Chondrocyte (in vitro differentiated cells): Measurements from ENCODE around the gene SIDT2. TPM values are rescaled to one million over a fixed set of nuclear protein-coding genes. Genes with fewer than 3 reads are reported as not detected.
A peak's percentile ranks its signal among the peaks of the same experiment; 100 is the strongest.
"Not testable (repeated sequence)": the region's sequence is repeated elsewhere in the genome, so short reads cannot be mapped to it uniquely, and the experiment has no call there.

Experiments used
- DNase-seq: peaks from one replicate; pipeline ENCODE4 v3.0.0; 2021; ENCODE audit warnings: mixed read lengths, low spot score
- H3K27ac Mint-ChIP-seq: one replicate; pipeline ENCODE4 v1.8.0; 2021; ENCODE audit warnings: mild to moderate bottlenecking, moderate library complexity, mixed read lengths; ENCODE audit not compliant: unreplicated experiment
- H3K27me3 Mint-ChIP-seq: 2 replicates; pipeline ENCODE4 v1.8.0; 2021; ENCODE audit warnings: low read depth, mixed read lengths
- H3K36me3 Mint-ChIP-seq: 2 replicates; pipeline ENCODE4 v1.8.0; 2021; ENCODE audit warnings: low read depth, mixed read lengths
- H3K4me1 Mint-ChIP-seq: 2 replicates; pipeline ENCODE4 v1.8.0; 2021; ENCODE audit warnings: low read depth, mild to moderate bottlenecking, mixed read lengths
- H3K4me3 Mint-ChIP-seq: one replicate; pipeline ENCODE4 v1.8.0; 2021; ENCODE audit warnings: mild to moderate bottlenecking, moderate library complexity, mixed read lengths; ENCODE audit not compliant: unreplicated experiment
- H3K9me3 Mint-ChIP-seq: 2 replicates; pipeline ENCODE4 v1.8.0; 2021; ENCODE audit warnings: low read depth, mixed read lengths
- CTCF ChIP-seq: fragments of 200-600 bp; sonication (generic); IDR thresholded peaks from 2 replicates; pipeline ENCODE4 v1.5.0; 2021; ENCODE audit warnings: antibody characterized with exemption, mild to moderate bottlenecking, moderate library complexity
- total RNA-seq: library from RNA; stranded (reverse); gene quantifications from 3 replicates; pipeline ENCODE4 v1.2.1, GENCODE V29; 2021

SIDT2 gene
- total RNA-seq, 1 donor from 2014 or later: 38.8 TPM

GRCh38 chr11:117203069-117203407, 24.5 kb downstream of the SIDT2 start:
- Mint-ChIP-seq H3K9me3 (no peaks in the 10 kb centered on the region), H3K4me3 (peak overlapping the region; percentile 93), H3K36me3 (peaks cover 49% of the 10 kb centered on the region), H3K4me1 (peaks cover 67% of the 10 kb centered on the region), H3K27me3 (no peaks in the 10 kb centered on the region), H3K27ac (peak overlapping the region; percentile 95)
- no peak for DNase-seq
- no peak for TF ChIP-seq CTCF

GRCh38 chr11:117204283-117205080, 25.9 kb downstream of the SIDT2 start:
- Mint-ChIP-seq H3K27me3 (no peaks in the 10 kb centered on the region), H3K9me3 (no peaks in the 10 kb centered on the region), H3K36me3 (peaks cover 46% of the 10 kb centered on the region), H3K27ac (peak overlapping the region; percentile 95), H3K4me3 (peak overlapping the region; percentile 93), H3K4me1 (peaks cover 56% of the 10 kb centered on the region)
- no peak for DNase-seq
- TF ChIP-seq CTCF: no peak

GRCh38 chr11:117205211-117205818, 26.8 kb downstream of the SIDT2 start:
- TF ChIP-seq CTCF: no peak
- Mint-ChIP-seq H3K27me3 (no peaks in the 10 kb centered on the region), H3K4me3 (peak overlapping the region; percentile 3), H3K9me3 (no peaks in the 10 kb centered on the region), H3K27ac (peak overlapping the region; percentile 95), H3K36me3 (peaks cover 42% of the 10 kb centered on the region), H3K4me1 (peaks cover 51% of the 10 kb centered on the region)
- DNase-seq: no peak

- H3K4me1 Mint-ChIP-seq: peaks cover 43% of the 10 kb centered on the region
- H3K36me3 Mint-ChIP-seq: peaks cover 35% of the 10 kb centered on the region
- not testable (repeated sequence) for H3K27me3 Mint-ChIP-seq, H3K9me3 Mint-ChIP-seq, DNase-seq, H3K4me3 Mint-ChIP-seq
- H3K27ac Mint-ChIP-seq: peak overlapping the region; percentile 86
These were observed 27.6 kb downstream of the SIDT2 start for GRCh38 chr11:117206111-117206510.

- H3K4me3 Mint-ChIP-seq, H3K27me3 Mint-ChIP-seq, DNase-seq, H3K9me3 Mint-ChIP-seq: not testable (repeated sequence)
- peaks cover 38% of the 10 kb centered on the region for H3K36me3 Mint-ChIP-seq
- peak overlapping the region; percentile 27 for H3K27ac Mint-ChIP-seq
- peak; percentile 47 for TF ChIP-seq CTCF
- peaks cover 39% of the 10 kb centered on the region for H3K4me1 Mint-ChIP-seq
These were observed 28.3 kb downstream of the SIDT2 start for GRCh38 chr11:117206859-117207258.

- not testable (repeated sequence) for DNase-seq, H3K27ac Mint-ChIP-seq, H3K27me3 Mint-ChIP-seq, H3K9me3 Mint-ChIP-seq, H3K4me3 Mint-ChIP-seq
- H3K36me3 Mint-ChIP-seq: peaks cover 34% of the 10 kb centered on the region
- H3K4me1 Mint-ChIP-seq: peaks cover 34% of the 10 kb centered on the region
These were observed 28.9 kb downstream of the SIDT2 start for GRCh38 chr11:117207481-117207880.
